Thyroid gland (tissue), 4 donors: ENCODE measurements around the gene HDAC5. TPM values are rescaled to one million over a fixed set of nuclear protein-coding genes. Genes with fewer than 3 reads are reported as not detected.

Experiments used
- DNase-seq, 2 donors: peaks; one replicate each; pipeline ENCODE4 v3.0.0-alpha.2; 2019
- H3K27ac ChIP-seq, 3 donors: fragments of 200-600 bp; sonication (generic); 1 replicate in 2 of 3; 2 replicates in 1 of 3; pipeline ENCODE4 v1.5.1; 2016 to 2019; ENCODE audit warnings: mild to moderate bottlenecking in 1 of 3, moderate library complexity in 1 of 3
- H3K27me3 ChIP-seq: fragments of 200-600 bp; sonication (generic); one replicate; pipeline ENCODE4 v1.5.1; 2019
- H3K36me3 ChIP-seq, 2 donors: fragments of 200-600 bp; sonication (generic); one replicate each; pipeline ENCODE4 v1.5.1; 2016 to 2019
- H3K4me1 ChIP-seq, 2 donors: fragments of 200-600 bp; sonication (generic); one replicate each; pipeline ENCODE4 v1.5.1; 2017 to 2019
- H3K4me3 ChIP-seq, 3 donors: fragments of 200-600 bp; sonication (generic); replicated peaks in 1 of 3; 1 replicate in 2 of 3; 2 replicates in 1 of 3; pipeline ENCODE4 v1.5.1; 2016; ENCODE audit warnings: mild to moderate bottlenecking in 1 of 3
- H3K9me3 ChIP-seq: fragments of 200-600 bp; sonication (generic); one replicate; pipeline ENCODE4 v1.5.1; 2017
- POLR2A ChIP-seq, 2 donors: fragments of 450-650 bp; IDR thresholded peaks; one replicate each; pipeline ENCODE4 v1.6.1; 2017; ENCODE audit warnings: antibody characterized with exemption in 2 of 2, mild to moderate bottlenecking in 2 of 2, moderate library complexity in 1 of 2
- WGBS, 2 donors: methylation state at CpG; one replicate each; pipeline ENCODE4 v1.1.5; 2017; 5-methylcytosine and 5-hydroxymethylcytosine counted together
- intact Hi-C: fragments of 100-400 bp; cut with DNase I; formaldehyde crosslinking; loops from one replicate; pipeline ENCODE4 v1.15.1; 2023
- total RNA-seq, 4 donors: library from RNA; depleted of rRNA; stranded (reverse); fragments of >200 nt; gene quantifications; one replicate each; pipeline ENCODE4 v1.2.3, GENCODE V29; 2016
- TF ChIP-seq, protein P1 (sequence below), 6 experiments: fragments of 200-600 bp in 3 of 6; fragments of 450-650 bp in 3 of 6; sonication (generic) in 3 of 6; IDR thresholded peaks; one replicate each; pipeline ENCODE4 v1.5.1; 2016 to 2019; ENCODE audit warnings: antibody characterized with exemption in 6 of 6, mild to moderate bottlenecking in 2 of 6, inconsistent platforms in 1 of 6, moderate library complexity in 1 of 6

Gene HDAC5
- total RNA-seq, 4 donors from 2014 or later, result 69.5 to 142 (median 107) TPM

DNA sequence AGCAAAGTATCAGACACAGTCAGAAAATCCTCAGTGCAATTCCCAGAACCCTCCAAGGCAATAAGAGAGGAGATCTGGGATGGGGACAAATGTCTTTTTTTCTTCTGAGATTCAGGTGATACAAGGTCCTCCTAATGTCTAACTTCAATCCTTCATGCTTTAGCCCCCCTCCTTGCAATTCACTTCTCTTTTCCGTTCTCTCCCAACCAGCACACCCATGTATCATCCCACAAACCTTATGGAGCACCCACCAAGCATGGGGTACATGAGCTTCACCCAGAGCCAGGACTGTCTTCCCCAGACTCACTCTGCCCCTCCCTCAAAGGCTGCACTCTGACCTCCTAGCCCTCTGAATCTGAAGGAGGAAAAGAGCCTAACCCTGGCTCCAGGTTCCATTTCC, 10.1 kb downstream of the HDAC5 start:
- intact Hi-C loops, result no loop called here
- no peaks in the 10 kb centered on the region for H3K27me3 ChIP-seq
- no peak overlapping the region for H3K4me3 ChIP-seq
- H3K9me3 ChIP-seq, result no peaks in the 10 kb centered on the region
- peaks cover 34 to 55% of the 10 kb centered on the region in 2 donors for H3K4me1 ChIP-seq
- H3K36me3 ChIP-seq, result peaks cover 4 to 8% of the 10 kb centered on the region in 2 donors
- 95 to 97% methylated on average over 1 of the region's 1 CpG for WGBS, 2 donors
- TF ChIP-seq, protein P1, sequence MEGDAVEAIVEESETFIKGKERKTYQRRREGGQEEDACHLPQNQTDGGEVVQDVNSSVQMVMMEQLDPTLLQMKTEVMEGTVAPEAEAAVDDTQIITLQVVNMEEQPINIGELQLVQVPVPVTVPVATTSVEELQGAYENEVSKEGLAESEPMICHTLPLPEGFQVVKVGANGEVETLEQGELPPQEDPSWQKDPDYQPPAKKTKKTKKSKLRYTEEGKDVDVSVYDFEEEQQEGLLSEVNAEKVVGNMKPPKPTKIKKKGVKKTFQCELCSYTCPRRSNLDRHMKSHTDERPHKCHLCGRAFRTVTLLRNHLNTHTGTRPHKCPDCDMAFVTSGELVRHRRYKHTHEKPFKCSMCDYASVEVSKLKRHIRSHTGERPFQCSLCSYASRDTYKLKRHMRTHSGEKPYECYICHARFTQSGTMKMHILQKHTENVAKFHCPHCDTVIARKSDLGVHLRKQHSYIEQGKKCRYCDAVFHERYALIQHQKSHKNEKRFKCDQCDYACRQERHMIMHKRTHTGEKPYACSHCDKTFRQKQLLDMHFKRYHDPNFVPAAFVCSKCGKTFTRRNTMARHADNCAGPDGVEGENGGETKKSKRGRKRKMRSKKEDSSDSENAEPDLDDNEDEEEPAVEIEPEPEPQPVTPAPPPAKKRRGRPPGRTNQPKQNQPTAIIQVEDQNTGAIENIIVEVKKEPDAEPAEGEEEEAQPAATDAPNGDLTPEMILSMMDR (IDR thresholded peaks at IDR 0.05), result no peak
- TF ChIP-seq POLR2A (IDR thresholded peaks at IDR 0.05), result no peak
- DNase-seq, result no peak
- H3K27ac ChIP-seq, result peak overlapping the region in 2 of 3 donors; percentile 13 to 19

DNA sequence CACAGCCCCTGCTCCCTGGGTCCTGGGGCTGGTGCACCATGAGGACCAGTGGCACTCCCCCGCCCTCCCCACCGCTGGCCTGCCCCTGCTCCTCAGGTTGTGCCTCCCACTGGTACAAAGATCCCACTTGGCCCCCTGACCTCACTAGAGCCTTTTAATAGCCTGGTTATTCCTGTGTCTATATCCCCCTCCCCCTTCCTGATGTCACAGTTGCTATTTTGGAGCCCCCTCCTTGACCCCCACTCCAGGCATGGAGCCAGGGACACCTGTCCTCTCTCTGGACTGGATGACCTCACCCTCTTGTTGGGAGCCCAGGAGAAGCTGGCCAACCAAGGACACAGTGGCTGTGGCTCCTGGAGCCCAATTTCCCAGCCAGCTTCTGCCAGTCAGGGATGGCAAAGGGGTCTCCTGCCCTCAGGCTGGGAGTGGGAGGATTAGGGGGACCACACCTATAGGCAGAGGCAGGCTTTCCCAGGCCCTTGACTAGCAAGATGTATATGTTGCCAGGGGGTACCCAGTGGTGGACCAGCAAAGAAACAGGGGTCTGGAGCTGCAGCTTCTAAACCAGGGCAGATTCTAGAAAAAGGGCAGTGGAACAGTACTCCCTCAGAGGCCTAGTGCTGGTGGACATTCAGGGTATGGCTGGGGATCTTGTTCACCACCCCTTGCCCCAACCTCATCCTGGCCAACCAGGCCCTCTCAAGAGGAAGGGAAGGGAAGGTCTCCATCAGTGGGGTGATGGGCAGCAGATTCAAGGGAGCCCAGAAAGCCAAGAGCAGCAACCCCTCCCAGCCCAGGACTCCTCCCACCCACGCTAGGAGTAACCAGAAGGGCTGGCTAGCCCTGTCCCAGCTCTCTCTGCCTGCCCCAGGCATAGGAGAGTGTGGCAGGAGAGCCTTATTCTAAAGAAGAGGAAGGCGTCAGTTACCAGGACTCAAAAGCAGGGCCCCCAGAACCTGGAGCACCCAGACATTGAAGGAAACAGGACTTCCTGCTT, 10.9 kb downstream of the HDAC5 start:
- H3K4me1 ChIP-seq, result peaks cover 34 to 61% of the 10 kb centered on the region in 2 donors
- no peaks in the 10 kb centered on the region for H3K9me3 ChIP-seq
- H3K27ac ChIP-seq, result peak overlapping the region; percentile 73 to 84 (median 76)
- DNase-seq, result peak; percentile 76 to 78
- intact Hi-C loops, result no loop called here
- H3K4me3 ChIP-seq, result no peak overlapping the region
- 72 to 75% methylated on average over 3 to 4 of the region's 4 CpGs for WGBS, 2 donors
- H3K36me3 ChIP-seq, result peaks cover 4 to 8% of the 10 kb centered on the region in 2 donors
- H3K27me3 ChIP-seq, result no peaks in the 10 kb centered on the region
- no peak for TF ChIP-seq POLR2A (IDR thresholded peaks at IDR 0.05)
- TF ChIP-seq, protein P1 (IDR thresholded peaks at IDR 0.05), result no peak

DNA sequence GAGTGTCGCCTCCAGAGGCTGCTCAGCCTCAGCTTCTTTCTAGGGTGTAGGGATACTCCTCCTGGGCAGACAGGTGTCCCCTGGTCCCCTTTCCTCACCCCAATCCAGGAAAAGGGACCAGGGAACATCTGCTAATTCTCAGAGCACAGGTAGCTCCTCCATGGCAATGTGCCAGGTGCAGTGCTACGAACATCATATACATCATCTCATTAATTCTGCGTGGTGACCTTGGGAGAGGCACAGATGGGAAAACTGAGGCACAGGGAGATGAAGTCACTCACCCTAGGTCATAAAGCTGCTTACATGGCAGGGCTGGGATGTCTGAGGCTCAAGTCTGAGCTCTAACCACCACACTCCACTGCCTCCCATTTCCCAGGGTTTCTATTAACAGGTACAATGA, 11.7 kb downstream of the HDAC5 start:
- H3K27me3 ChIP-seq, result no peaks in the 10 kb centered on the region
- peak overlapping the region; percentile 73 to 84 (median 76) for H3K27ac ChIP-seq
- H3K9me3 ChIP-seq, result no peaks in the 10 kb centered on the region
- TF ChIP-seq, protein P1 (IDR thresholded peaks at IDR 0.05), result no peak
- TF ChIP-seq POLR2A (IDR thresholded peaks at IDR 0.05), result no peak
- H3K4me3 ChIP-seq, result no peak overlapping the region
- peaks cover 4 to 8% of the 10 kb centered on the region in 2 donors for H3K36me3 ChIP-seq
- intact Hi-C loops, result no loop called here
- H3K4me1 ChIP-seq, result peaks cover 34 to 67% of the 10 kb centered on the region in 2 donors
- 71 to 86% methylated on average over 3 of the region's 3 CpGs for WGBS, 2 donors
- DNase-seq, result no peak

DNA sequence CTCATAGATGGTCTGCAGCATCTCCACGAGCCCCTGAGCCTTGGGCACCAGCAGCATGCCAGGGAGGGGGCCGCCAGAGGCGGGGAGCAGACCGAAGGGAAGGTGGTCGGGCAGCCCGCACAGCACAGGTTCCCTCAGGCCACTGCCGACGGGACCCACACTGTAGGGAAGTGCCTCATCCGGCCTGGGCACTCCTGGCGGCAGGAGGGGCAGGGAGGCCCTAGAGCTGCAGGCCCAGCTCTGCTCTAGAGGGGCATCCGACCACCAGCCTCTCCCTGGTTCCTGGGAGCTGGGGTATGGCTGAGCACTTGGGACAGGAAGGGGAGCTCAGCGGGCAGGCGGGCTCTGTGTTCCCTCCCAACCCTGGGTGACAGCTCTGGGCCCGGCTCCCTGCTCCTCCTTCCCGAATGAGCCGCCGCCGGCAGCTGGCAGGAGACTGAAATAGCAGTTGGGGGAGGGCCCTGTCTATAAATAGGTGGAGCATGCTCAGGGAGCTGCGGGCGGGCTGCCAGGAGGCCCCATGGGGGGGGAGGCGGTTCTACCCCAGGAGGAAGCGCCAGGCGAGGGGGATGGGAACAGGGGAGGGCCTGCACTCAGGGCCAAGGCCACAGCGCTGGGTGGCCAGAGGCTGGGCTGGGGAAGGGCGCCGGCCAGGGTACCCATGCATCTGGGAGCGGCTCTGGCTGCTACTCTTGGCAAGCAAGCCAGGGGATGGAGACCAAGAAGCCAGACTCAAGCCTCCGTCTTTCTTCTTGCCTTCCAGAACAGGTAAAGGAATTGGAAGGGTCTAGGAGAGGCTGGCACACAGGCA, 12.4 kb downstream of the HDAC5 start:
- Histone ChIP-seq H3K36me3 (peaks cover 0 to 2% of the 10 kb centered on the region in 2 donors), H3K9me3 (no peaks in the 10 kb centered on the region), H3K4me1 (peaks cover 34 to 67% of the 10 kb centered on the region in 2 donors), H3K4me3 (peak overlapping the region in 1 of 3 donors; percentile 17), H3K27me3 (no peaks in the 10 kb centered on the region), H3K27ac (peak overlapping the region; percentile 73 to 84 (median 84))
- peak in 1 of 2 donors; percentile 89 for TF ChIP-seq POLR2A (IDR thresholded peaks at IDR 0.05)
- TF ChIP-seq, protein P1 (IDR thresholded peaks at IDR 0.05), result peak in 2 of 6 experiments; percentile 8 to 9
- peak; percentile 99 for DNase-seq
- WGBS, 2 donors, result 0 to 14% methylated on average over 2 to 13 of the region's 28 CpGs
- intact Hi-C loops, result no loop called here
